Psoas muscle (tissue), 8 donors: ENCODE data around the gene ITSN1. TPM values are rescaled to one million over a fixed set of nuclear protein-coding genes. Genes with fewer than 3 reads are reported as not detected.

Experiments
- ATAC-seq, 4 donors: fragments of 200-7000 bp; cut with Tn5 transposase; one replicate each; pipeline ENCODE4 v1.9.1; 2020; ENCODE audit warnings: moderate library complexity in 3 of 4, mild to moderate bottlenecking in 2 of 4
- DNase-seq, 2 donors: peaks; one replicate each; pipeline ENCODE4 v3.0.0-alpha.2; 2020
- H3K27ac ChIP-seq: fragments of 200-600 bp; one replicate; pipeline ENCODE4 v1.8.0; 2022
- H3K27me3 ChIP-seq, 3 donors: fragments of 200-600 bp in 1 of 3; one replicate each; pipeline versions ENCODE4 v1.6.1 to v1.8.0; 2013 to 2022; ENCODE audit warnings: low read length in 2 of 3, mild to moderate bottlenecking in 2 of 3, moderate library complexity in 1 of 3; ENCODE audit not compliant: insufficient read depth in 3 of 3
- H3K36me3 ChIP-seq, 2 donors: fragments of 200-600 bp in 1 of 2; one replicate each; pipeline versions ENCODE4 v1.6.1 to v1.8.0; 2013 to 2022; ENCODE audit warnings: low read depth in 1 of 2, mild to moderate bottlenecking in 1 of 2, moderate library complexity in 1 of 2; ENCODE audit not compliant: insufficient read depth in 1 of 2
- H3K4me1 ChIP-seq: fragments of 200-600 bp; one replicate; pipeline ENCODE4 v1.8.0; 2022
- H3K4me3 ChIP-seq: fragments of 200-600 bp; one replicate; pipeline ENCODE4 v1.8.0; 2022; ENCODE audit warnings: mild to moderate bottlenecking
- H3K9me3 ChIP-seq: fragments of 200-600 bp; one replicate; pipeline ENCODE4 v1.8.0; 2022
- CTCF ChIP-seq: fragments of 200-600 bp; IDR thresholded peaks from one replicate; pipeline ENCODE4 v1.8.0; 2022; ENCODE audit warnings: antibody characterized with exemption
- WGBS, 3 donors: extraction: QIAGEN DNeasy Blood & Tissue Kit; methylation state at CpG; one replicate each; pipeline versions ENCODE4 v1.1.6 to v1.1.7; 2013; 5-methylcytosine and 5-hydroxymethylcytosine counted together
- intact Hi-C, 2 donors: fragments of 100-400 bp; cut with DNase I; formaldehyde crosslinking; loops; one replicate each; pipeline versions ENCODE4 v1.11.0 to v1.14.2; 2022
- polyA plus RNA-seq, 3 donors: library from polyadenylated mRNA; stranded (reverse); fragments of 200-250 nt; gene quantifications; one replicate each; pipeline ENCODE4 v1.2.3, GENCODE V29; 2013
- total RNA-seq, 4 donors: library from RNA; stranded (reverse); fragmentation: NEBNext Ultra II Directional in 2 of 4; extraction: Animal tissue kit (Norgen Biotek cat#: 25700) in 2 of 4; gene quantifications; one replicate each; pipeline versions ENCODE4 v1.2.1 to v1.2.4, GENCODE V29; 2021 to 2023
- donor health status: healthy with polysubstance abuse.
- donor health status: DM: no; HTN: no; CAD: no; lungs with moderate emphysema.
- donor health status: Bipolar disorder and iron deficiency.
- donor health status: healthy.
- donor health status: DM: yes; HTN: yes; CAD: no.
- donor health status: DM: no; HTN: no; CAD: no.
- donor health status: DM: no; HTN: no; CAD: no.
- donor health status: DM: yes; HTN: yes; CAD: no.

Gene ITSN1
- total and polyA plus RNA-seq, 7 donors = 9.3 to 43.8 (median 22.4) TPM

- DNase-seq (no peak), ATAC-seq (peak in 3 of 4 donors; percentile 42 to 67 (median 46))
- H3K36me3 ChIP-seq = no peaks in the 10 kb centered on the region
- 22 to 47% (median 32%) methylated on average over 10 of the region's 10 CpGs for WGBS, 3 donors
- peak overlapping the region; percentile 63 for H3K4me3 ChIP-seq
- intact Hi-C loops = loop anchor here in 1 of 2 donors (10.0 kb wide), 1 partner anchor 383 kb away; no protein-coding TSS in a partner anchor
- H3K27ac ChIP-seq = no peak overlapping the region
- H3K9me3 ChIP-seq = no peaks in the 10 kb centered on the region
- H3K27me3 ChIP-seq = no peaks in the 10 kb centered on the region
- peaks cover 5% of the 10 kb centered on the region for H3K4me1 ChIP-seq
- no peak for TF ChIP-seq CTCF
These were observed 289.6 kb downstream of the ITSN1 start for GRCh38 chr21:33931799-33932390.

GRCh38 chr21:33932731-33933130, 290.4 kb downstream of the ITSN1 start:
- intact Hi-C loops = loop anchor here in 1 of 2 donors (10.0 kb wide), 1 partner anchor 382 kb away; no protein-coding TSS in a partner anchor
- 90 to 100% (median 96%) methylated on average over 5 of the region's 5 CpGs for WGBS, 3 donors

GRCh38 chr21:33936301-33937038, 294.2 kb downstream of the ITSN1 start:
- H3K9me3 ChIP-seq = no peaks in the 10 kb centered on the region
- no peaks in the 10 kb centered on the region for H3K27me3 ChIP-seq
- TF ChIP-seq CTCF = no peak
- no peak overlapping the region for H3K4me3 ChIP-seq
- H3K4me1 ChIP-seq = peaks cover 5% of the 10 kb centered on the region
- 37 to 55% (median 43%) methylated on average over 4 of the region's 4 CpGs for WGBS, 3 donors
- no peaks in the 10 kb centered on the region for H3K36me3 ChIP-seq
- DNase-seq = no peak
- intact Hi-C loops = loop anchor here (5.0 to 10.0 kb wide), 3 partner anchors 378 to 411 kb away; no protein-coding TSS in a partner anchor
- H3K27ac ChIP-seq = no peak overlapping the region
- ATAC-seq = peak in 2 of 4 donors; percentile 46 to 57

More at GRCh38 chr21:33932731-33933130, 290.4 kb downstream of the ITSN1 start:
- no peaks in the 10 kb centered on the region for H3K27me3 ChIP-seq
- no peak for ATAC-seq
- DNase-seq = no peak
- no peaks in the 10 kb centered on the region for H3K36me3 ChIP-seq
- H3K4me3 ChIP-seq = peak overlapping the region; percentile 63
- no peaks in the 10 kb centered on the region for H3K9me3 ChIP-seq
- peaks cover 5% of the 10 kb centered on the region for H3K4me1 ChIP-seq
- no peak overlapping the region for H3K27ac ChIP-seq
- TF ChIP-seq CTCF = no peak

- intact Hi-C loops = loop anchor here (5.0 to 10.0 kb wide), 3 partner anchors 378 to 410 kb away; no protein-coding TSS in a partner anchor
- Histone ChIP-seq H3K9me3 (no peaks in the 10 kb centered on the region), H3K4me1 (peaks cover 4% of the 10 kb centered on the region), H3K4me3 (no peak overlapping the region), H3K36me3 (no peaks in the 10 kb centered on the region), H3K27me3 (no peaks in the 10 kb centered on the region), H3K27ac (no peak overlapping the region)
- DNase-seq (no peak), ATAC-seq (no peak)
- 88 to 95% (median 92%) methylated on average over 4 of the region's 4 CpGs for WGBS, 3 donors
- no peak for TF ChIP-seq CTCF
These were observed 294.8 kb downstream of the ITSN1 start for GRCh38 chr21:33937146-33937545.
